Liver (tissue), 9 donors: Measurements from ENCODE around the gene MYCL. TPM values are rescaled to one million over a fixed set of nuclear protein-coding genes. Genes with fewer than 3 reads are reported as not detected.

Source experiments
- DNase-seq: peaks from one replicate; pipeline ENCODE4 v3.0.0-alpha.2; 2017; ENCODE audit warnings: low spot score
- H3K27ac ChIP-seq, 2 donors: one replicate each; pipeline ENCODE4 v1.7.0; 2013; ENCODE audit warnings: inconsistent platforms in 2 of 2, low read length in 2 of 2, control low read depth in 1 of 2, low read depth in 1 of 2, mild to moderate bottlenecking in 1 of 2
- H3K27me3 ChIP-seq, 4 donors: one replicate each; pipeline versions ENCODE4 v1.6.1 to v1.7.0; 2013; ENCODE audit warnings: low read length in 3 of 4, inconsistent platforms in 1 of 4, mild to moderate bottlenecking in 1 of 4, moderate library complexity in 1 of 4; ENCODE audit not compliant: control insufficient read depth in 4 of 4, insufficient read depth in 4 of 4
- H3K36me3 ChIP-seq, 4 donors: one replicate each; pipeline versions ENCODE4 v1.6.1 to v1.7.0; 2013; ENCODE audit warnings: low read length in 3 of 4, mild to moderate bottlenecking in 3 of 4, low read depth in 1 of 4, moderate library complexity in 1 of 4; ENCODE audit not compliant: control insufficient read depth in 4 of 4, insufficient read depth in 3 of 4
- H3K4me1 ChIP-seq, 4 donors: one replicate each; pipeline versions ENCODE4 v1.6.1 to v1.7.0; 2013; ENCODE audit warnings: low read length in 3 of 4, mild to moderate bottlenecking in 3 of 4, moderate library complexity in 1 of 4; ENCODE audit not compliant: control insufficient read depth in 4 of 4, insufficient read depth in 4 of 4
- H3K4me3 ChIP-seq, 3 donors: one replicate each; pipeline versions ENCODE4 v1.6.1 to v1.7.0; 2013; ENCODE audit warnings: low read length in 3 of 3, control low read depth in 1 of 3, low read depth in 1 of 3, mild to moderate bottlenecking in 1 of 3
- H3K9ac ChIP-seq, 2 donors: one replicate each; pipeline ENCODE4 v1.7.0; 2013; ENCODE audit warnings: low read length in 2 of 2, mild to moderate bottlenecking in 2 of 2, moderate library complexity in 2 of 2, control low read depth in 1 of 2, low read depth in 1 of 2
- H3K9me3 ChIP-seq, 4 donors: one replicate each; pipeline versions ENCODE4 v1.6.1 to v1.7.0; 2013; ENCODE audit warnings: low read length in 3 of 4; ENCODE audit not compliant: control insufficient read depth in 4 of 4
- ATF3 ChIP-seq: IDR thresholded peaks from 2 replicates; pipeline ENCODE4 v1.6.1; 2016; ENCODE audit warnings: antibody characterized with exemption
- CTCF ChIP-seq: fragments of 150-350 bp; IDR thresholded peaks from 2 replicates; pipeline ENCODE4 v1.5.1; 2017; ENCODE audit warnings: improper control_type of control experiment, low read depth, low read length; ENCODE audit not compliant: missing input control
- EGR1 ChIP-seq, 2 donors: IDR thresholded peaks; 2 replicates each; pipeline ENCODE4 v1.6.1; 2016 to 2018; ENCODE audit warnings: antibody characterized with exemption in 2 of 2, low read depth in 2 of 2
- FOXA1 ChIP-seq: IDR thresholded peaks from 2 replicates; pipeline ENCODE4 v1.6.1; 2016; ENCODE audit warnings: antibody characterized with exemption
- FOXA2 ChIP-seq: IDR thresholded peaks from 2 replicates; pipeline ENCODE4 v1.6.1; 2016; ENCODE audit warnings: antibody characterized with exemption
- GABPA ChIP-seq, 2 donors: IDR thresholded peaks in 1 of 2; conservative IDR thresholded peaks in 1 of 2; 2 replicates each; pipeline ENCODE4 v1.6.1; 2016; ENCODE audit warnings: antibody characterized with exemption in 2 of 2, mild to moderate bottlenecking in 1 of 2, moderate library complexity in 1 of 2
- HNF4A ChIP-seq, 2 donors: conservative IDR thresholded peaks; 2 replicates each; pipeline ENCODE4 v1.6.1; 2016; ENCODE audit warnings: antibody characterized with exemption in 2 of 2, mild to moderate bottlenecking in 2 of 2
- HNF4G ChIP-seq: IDR thresholded peaks from 2 replicates; pipeline ENCODE4 v1.6.1; 2016; ENCODE audit warnings: antibody characterized with exemption
- JUND ChIP-seq, 2 donors: IDR thresholded peaks; 2 replicates each; pipeline ENCODE4 v1.6.1; 2016; ENCODE audit warnings: antibody characterized with exemption in 2 of 2
- NR2F2 ChIP-seq: IDR thresholded peaks from 2 replicates; pipeline ENCODE4 v1.6.1; 2016; ENCODE audit warnings: antibody characterized with exemption
- RAD21 ChIP-seq, 2 donors: IDR thresholded peaks; 2 replicates each; pipeline ENCODE4 v1.6.1; 2016; ENCODE audit warnings: antibody characterized with exemption in 2 of 2, mild to moderate bottlenecking in 2 of 2
- RXRA ChIP-seq, 2 donors: IDR thresholded peaks; 2 replicates each; pipeline ENCODE4 v1.6.1; 2017 to 2018; ENCODE audit warnings: antibody characterized with exemption in 2 of 2, mild to moderate bottlenecking in 1 of 2
- SP1 ChIP-seq: IDR thresholded peaks from 2 replicates; pipeline ENCODE4 v1.6.1; 2018; ENCODE audit warnings: antibody characterized with exemption, mild to moderate bottlenecking
- TAF1 ChIP-seq: conservative IDR thresholded peaks from 2 replicates; pipeline ENCODE4 v1.6.1; 2016; ENCODE audit warnings: antibody characterized with exemption, mild to moderate bottlenecking
- YY1 ChIP-seq: IDR thresholded peaks from 2 replicates; pipeline ENCODE4 v1.6.1; 2016; ENCODE audit warnings: antibody characterized with exemption, mild to moderate bottlenecking
- ZBTB33 ChIP-seq: IDR thresholded peaks from 2 replicates; pipeline ENCODE4 v1.6.1; 2016; ENCODE audit warnings: antibody characterized with exemption
- WGBS: extraction: QIAGEN DNeasy Blood & Tissue Kit; methylation state at CpG from one replicate; pipeline ENCODE4 v1.1.7; 2013; 5-methylcytosine and 5-hydroxymethylcytosine counted together
- polyA plus RNA-seq, 2 donors: library from polyadenylated mRNA; stranded (reverse) in 1 of 2; unstranded in 1 of 2; fragments of 200-250 nt in 1 of 2; fragments of >200 nt in 1 of 2; fragmentation: Nextera tagmentation in 1 of 2; extraction: Ambion mirVana in 1 of 2; gene quantifications; one replicate each; pipeline versions ENCODE4 v1.2.1 to v1.2.3, GENCODE V29; 2013 to 2015
- total RNA-seq, 2 donors: library from RNA; depleted of rRNA; stranded (reverse); fragments of >200 nt; gene quantifications; one replicate each; pipeline ENCODE4 v1.2.3, GENCODE V29; 2014
- TF ChIP-seq, protein P1 (sequence below): IDR thresholded peaks from 2 replicates; pipeline ENCODE4 v1.6.1; 2016; ENCODE audit warnings: antibody characterized with exemption, mild to moderate bottlenecking
- TF ChIP-seq, protein P2 (sequence below): IDR thresholded peaks from 2 replicates; pipeline ENCODE4 v1.6.1; 2016; ENCODE audit warnings: antibody characterized with exemption
- donor health status: healthy.
- donor health status: healthy.
- donor health status: healthy.
- donor health status: healthy.
- donor health status: healthy.

MYCL gene
- total and polyA plus RNA-seq, 4 donors = 1.8 to 6.6 (median 2.5) TPM

- TF ChIP-seq, protein P1, sequence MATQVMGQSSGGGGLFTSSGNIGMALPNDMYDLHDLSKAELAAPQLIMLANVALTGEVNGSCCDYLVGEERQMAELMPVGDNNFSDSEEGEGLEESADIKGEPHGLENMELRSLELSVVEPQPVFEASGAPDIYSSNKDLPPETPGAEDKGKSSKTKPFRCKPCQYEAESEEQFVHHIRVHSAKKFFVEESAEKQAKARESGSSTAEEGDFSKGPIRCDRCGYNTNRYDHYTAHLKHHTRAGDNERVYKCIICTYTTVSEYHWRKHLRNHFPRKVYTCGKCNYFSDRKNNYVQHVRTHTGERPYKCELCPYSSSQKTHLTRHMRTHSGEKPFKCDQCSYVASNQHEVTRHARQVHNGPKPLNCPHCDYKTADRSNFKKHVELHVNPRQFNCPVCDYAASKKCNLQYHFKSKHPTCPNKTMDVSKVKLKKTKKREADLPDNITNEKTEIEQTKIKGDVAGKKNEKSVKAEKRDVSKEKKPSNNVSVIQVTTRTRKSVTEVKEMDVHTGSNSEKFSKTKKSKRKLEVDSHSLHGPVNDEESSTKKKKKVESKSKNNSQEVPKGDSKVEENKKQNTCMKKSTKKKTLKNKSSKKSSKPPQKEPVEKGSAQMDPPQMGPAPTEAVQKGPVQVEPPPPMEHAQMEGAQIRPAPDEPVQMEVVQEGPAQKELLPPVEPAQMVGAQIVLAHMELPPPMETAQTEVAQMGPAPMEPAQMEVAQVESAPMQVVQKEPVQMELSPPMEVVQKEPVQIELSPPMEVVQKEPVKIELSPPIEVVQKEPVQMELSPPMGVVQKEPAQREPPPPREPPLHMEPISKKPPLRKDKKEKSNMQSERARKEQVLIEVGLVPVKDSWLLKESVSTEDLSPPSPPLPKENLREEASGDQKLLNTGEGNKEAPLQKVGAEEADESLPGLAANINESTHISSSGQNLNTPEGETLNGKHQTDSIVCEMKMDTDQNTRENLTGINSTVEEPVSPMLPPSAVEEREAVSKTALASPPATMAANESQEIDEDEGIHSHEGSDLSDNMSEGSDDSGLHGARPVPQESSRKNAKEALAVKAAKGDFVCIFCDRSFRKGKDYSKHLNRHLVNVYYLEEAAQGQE = no peak
Observed at GRCh38 chr1:39938856-39939255, 37.1 kb upstream of the MYCL start (continued).

DNA sequence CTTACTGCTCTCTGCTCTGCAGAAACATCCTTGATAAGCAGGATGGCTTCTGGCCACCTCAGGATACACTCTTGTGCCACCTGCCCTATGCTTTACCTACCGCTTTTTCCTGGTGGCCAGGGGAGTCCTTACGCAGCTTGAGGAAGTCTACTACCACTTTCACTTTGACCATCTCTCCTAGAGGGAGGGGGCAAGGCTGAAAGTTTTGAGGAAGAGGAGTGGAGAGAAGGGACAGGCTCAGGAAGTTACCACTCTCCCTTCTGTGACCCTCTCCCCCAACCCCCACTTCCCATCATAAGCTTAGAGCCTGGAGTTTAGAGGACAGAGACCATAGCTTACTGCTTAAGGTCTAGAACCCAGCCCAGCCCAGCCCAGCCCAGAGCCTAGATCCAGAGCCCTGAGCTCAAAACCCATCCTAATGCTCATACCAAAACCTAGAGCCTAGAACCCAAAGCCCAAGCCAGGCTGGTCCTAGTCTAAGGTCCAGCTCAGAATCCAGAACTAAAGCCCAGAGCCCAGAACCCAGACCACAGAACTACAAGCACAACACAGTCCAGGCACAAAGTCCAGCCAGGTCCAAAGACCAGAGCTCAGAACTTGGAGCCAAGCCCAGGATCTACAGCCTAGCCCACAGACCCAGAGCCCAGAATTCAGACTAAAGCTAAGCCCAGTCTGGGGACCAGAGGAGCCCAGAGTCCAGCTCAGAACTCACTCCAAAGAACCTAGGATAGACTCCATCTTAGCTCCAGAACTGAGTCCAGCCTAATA lies 35.2 kb upstream of the MYCL start:
- Histone ChIP-seq H3K4me3 (no peak overlapping the region), H3K27ac (peak overlapping the region; percentile 51 to 63)
- TF ChIP-seq, protein P1 = no peak
- TF ChIP-seq FOXA1 (no peak), GABPA (IDR thresholded peaks at IDR 0.05 in 1 of 2, conservative IDR thresholded peaks at IDR 0.05 in 1 of 2) (no peak), HNF4A (conservative IDR thresholded peaks at IDR 0.05) (peak; percentile 95), JUND (IDR thresholded peaks at IDR 0.05) (peak in 1 of 2 donors; percentile 27), NR2F2 (no peak), ZBTB33 (no peak), HNF4G (peak; percentile 55), RXRA (IDR thresholded peaks at IDR 0.05) (peak; percentile 47 to 76), SP1 (peak; percentile 77), ATF3 (no peak), RAD21 (IDR thresholded peaks at IDR 0.05) (peak in 1 of 2 donors; percentile 8), YY1 (no peak), TAF1 (no peak), CTCF (no peak), EGR1 (IDR thresholded peaks at IDR 0.05; ENCODE audit: low read depth in 2 of 2) (no peak), FOXA2 (no peak)
- TF ChIP-seq, protein P2, sequence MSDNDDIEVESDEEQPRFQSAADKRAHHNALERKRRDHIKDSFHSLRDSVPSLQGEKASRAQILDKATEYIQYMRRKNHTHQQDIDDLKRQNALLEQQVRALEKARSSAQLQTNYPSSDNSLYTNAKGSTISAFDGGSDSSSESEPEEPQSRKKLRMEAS = peak; percentile 24

More for the DNA sequence above, 35.2 kb upstream of the MYCL start:
- no peak for DNase-seq
- no peaks in the 10 kb centered on the region for H3K27me3 ChIP-seq
- H3K4me1 ChIP-seq = peaks cover 14 to 39% (median 27%) of the 10 kb centered on the region in 4 donors
- WGBS = 82% methylated on average over 2 of the region's 2 CpGs
- H3K9ac ChIP-seq = peak overlapping the region in 1 of 2 donors; percentile 18
- H3K9me3 ChIP-seq = no peaks in the 10 kb centered on the region
- no peaks in the 10 kb centered on the region for H3K36me3 ChIP-seq
